Measurements from ENCODE around the gene SLC5A6. TPM values are rescaled to one million over a fixed set of nuclear protein-coding genes. Genes with fewer than 3 reads are reported as not detected.

The SLC5A6 gene
- total RNA-seq, 1 donor from 2014 or later, result 85.7 TPM

DNA sequence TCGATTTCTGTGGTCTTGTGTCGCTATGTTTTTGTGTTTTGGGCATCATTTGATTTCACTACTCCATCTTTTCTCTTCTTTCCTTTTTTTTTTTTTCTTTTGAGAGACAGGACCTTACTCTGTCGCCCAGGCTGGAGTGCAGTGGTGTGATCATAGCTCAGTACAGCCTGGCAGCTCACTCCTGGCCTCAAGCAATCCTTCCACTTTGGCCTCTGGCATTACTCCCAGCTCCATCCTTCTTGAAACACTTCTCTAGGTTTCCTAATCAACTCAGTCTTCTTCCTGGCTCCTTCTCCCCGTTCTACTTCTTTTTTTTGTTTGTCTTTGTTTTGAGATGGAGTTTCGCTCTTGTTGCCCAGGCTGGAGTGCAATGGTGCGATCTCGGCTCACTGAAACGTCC lies 36.7 kb downstream of the SLC5A6 start:
- Histone ChIP-seq H3K4me3 (no peak overlapping the region), H3K4me1 (peaks cover 0 to under 1% of the 10 kb centered on the region in 2 donors), H3K27me3 (no peaks in the 10 kb centered on the region), H3K36me3 (no peaks in the 10 kb centered on the region), H3K9me3 (no peaks in the 10 kb centered on the region), H3K27ac (no peak overlapping the region)
- TF ChIP-seq, protein P1, sequence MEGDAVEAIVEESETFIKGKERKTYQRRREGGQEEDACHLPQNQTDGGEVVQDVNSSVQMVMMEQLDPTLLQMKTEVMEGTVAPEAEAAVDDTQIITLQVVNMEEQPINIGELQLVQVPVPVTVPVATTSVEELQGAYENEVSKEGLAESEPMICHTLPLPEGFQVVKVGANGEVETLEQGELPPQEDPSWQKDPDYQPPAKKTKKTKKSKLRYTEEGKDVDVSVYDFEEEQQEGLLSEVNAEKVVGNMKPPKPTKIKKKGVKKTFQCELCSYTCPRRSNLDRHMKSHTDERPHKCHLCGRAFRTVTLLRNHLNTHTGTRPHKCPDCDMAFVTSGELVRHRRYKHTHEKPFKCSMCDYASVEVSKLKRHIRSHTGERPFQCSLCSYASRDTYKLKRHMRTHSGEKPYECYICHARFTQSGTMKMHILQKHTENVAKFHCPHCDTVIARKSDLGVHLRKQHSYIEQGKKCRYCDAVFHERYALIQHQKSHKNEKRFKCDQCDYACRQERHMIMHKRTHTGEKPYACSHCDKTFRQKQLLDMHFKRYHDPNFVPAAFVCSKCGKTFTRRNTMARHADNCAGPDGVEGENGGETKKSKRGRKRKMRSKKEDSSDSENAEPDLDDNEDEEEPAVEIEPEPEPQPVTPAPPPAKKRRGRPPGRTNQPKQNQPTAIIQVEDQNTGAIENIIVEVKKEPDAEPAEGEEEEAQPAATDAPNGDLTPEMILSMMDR (IDR thresholded peaks at IDR 0.05), result no peak
- no peak for DNase-seq (ENCODE audit: low spot score in 2 of 2)
- intact Hi-C loops (cut with DNase I), result no loop called here

DNA sequence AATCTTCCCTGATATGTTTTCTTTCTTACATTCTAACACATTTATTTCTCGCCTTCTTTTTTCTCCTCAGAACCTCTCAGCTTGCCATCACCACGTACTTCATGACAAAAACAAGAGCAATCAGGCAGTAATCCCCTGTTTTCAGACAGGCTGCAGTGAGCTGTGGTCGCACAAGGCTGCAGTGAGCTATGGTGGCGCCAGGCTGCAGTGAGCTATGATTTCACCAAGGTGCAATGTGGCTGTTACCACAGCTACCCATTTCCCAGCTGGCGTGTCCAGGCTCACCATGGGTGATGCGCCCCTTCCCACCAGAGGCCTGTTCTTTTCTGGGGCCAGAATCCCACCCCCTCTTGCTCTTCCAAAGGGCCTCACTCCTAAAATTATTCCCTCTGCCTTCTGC lies 37.4 kb downstream of the SLC5A6 start:
- TF ChIP-seq, protein P1 (IDR thresholded peaks at IDR 0.05), result no peak
- Histone ChIP-seq H3K9me3 (no peaks in the 10 kb centered on the region), H3K4me3 (no peak overlapping the region), H3K36me3 (no peaks in the 10 kb centered on the region), H3K27ac (no peak overlapping the region), H3K27me3 (no peaks in the 10 kb centered on the region), H3K4me1 (peaks cover 0 to 4% of the 10 kb centered on the region in 2 donors)
- DNase-seq (ENCODE audit: low spot score in 2 of 2), result no peak
- intact Hi-C loops (cut with DNase I), result no loop called here

DNA sequence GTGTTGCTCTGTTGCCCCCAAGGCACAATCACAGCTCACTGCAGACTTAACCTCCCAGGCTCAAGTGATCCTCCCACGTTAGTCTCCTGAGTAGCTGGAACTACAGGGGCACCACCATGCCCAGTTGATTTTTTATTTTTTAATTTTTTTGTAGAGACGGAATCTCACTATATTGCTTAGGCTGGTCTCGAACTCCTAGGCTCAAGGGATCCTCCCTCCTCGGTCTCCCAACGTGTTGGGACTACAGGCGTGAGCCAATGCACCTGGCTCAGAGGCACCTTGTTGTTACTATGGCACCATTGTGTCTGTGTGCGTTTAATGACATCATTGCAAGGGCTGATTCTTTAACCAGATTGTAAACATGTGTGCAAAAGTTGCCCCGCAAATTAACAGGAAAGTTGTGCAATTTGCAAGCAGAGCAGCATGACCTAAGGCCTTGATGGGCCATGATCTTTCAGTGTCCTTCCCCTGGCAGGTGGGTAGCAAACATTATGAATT lies 40.7 kb downstream of the SLC5A6 start:
- Histone ChIP-seq H3K27ac (no peak overlapping the region), H3K9me3 (no peaks in the 10 kb centered on the region), H3K27me3 (no peaks in the 10 kb centered on the region), H3K4me1 (peaks cover 0 to 4% of the 10 kb centered on the region in 2 donors), H3K36me3 (no peaks in the 10 kb centered on the region), H3K4me3 (no peak overlapping the region)
- TF ChIP-seq, protein P1 (IDR thresholded peaks at IDR 0.05), result no peak
- intact Hi-C loops (cut with DNase I), result no loop called here
- no peak for DNase-seq (ENCODE audit: low spot score in 2 of 2)

DNA sequence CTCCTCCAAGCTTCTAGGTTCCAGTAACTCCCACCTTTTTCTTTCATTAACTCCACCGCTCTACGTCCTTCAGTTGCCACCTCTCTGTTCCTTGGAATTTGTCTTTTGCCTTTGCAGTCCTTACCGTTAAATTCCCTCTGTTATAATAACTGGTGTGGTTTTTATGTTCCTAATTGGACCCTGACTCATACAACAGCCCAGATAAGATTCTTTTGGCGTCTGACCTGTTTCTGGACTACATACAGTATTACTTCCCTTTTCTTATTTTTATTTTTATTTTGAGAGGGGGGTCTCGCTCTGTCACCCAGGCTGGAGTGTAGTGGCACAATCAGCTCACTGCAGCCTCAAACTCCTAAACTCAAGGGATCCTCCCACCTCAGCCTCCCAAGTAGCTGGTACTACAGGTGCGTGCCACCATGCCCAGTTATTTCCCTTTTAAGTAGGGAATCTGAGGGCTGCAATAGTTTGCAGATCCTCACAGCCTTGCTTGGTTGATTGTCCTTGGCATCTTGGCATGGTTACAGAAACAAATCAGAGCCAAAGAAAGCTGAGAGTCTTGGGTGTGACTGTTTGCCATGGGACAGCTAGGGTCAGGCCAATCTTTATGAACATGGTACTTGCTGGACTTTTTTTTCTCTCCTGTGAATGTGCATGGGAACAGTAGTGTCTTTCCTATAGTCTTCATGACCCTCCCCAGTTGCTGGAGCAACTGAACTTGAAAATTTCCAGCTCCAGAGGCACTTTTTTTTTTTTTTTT lies 41.3 kb downstream of the SLC5A6 start:
- H3K4me3 ChIP-seq, result no peak overlapping the region
- DNase-seq (ENCODE audit: low spot score in 2 of 2), result no peak
- no peaks in the 10 kb centered on the region for H3K36me3 ChIP-seq
- H3K9me3 ChIP-seq, result no peaks in the 10 kb centered on the region
- H3K27me3 ChIP-seq, result no peaks in the 10 kb centered on the region
- intact Hi-C loops (cut with DNase I), result loop anchor here (1.0 kb wide), 1 partner anchor 21 kb away; no protein-coding TSS in a partner anchor
- TF ChIP-seq, protein P1 (IDR thresholded peaks at IDR 0.05), result no peak
- H3K4me1 ChIP-seq, result peaks cover 0 to 4% of the 10 kb centered on the region in 2 donors
- no peak overlapping the region for H3K27ac ChIP-seq

DNA sequence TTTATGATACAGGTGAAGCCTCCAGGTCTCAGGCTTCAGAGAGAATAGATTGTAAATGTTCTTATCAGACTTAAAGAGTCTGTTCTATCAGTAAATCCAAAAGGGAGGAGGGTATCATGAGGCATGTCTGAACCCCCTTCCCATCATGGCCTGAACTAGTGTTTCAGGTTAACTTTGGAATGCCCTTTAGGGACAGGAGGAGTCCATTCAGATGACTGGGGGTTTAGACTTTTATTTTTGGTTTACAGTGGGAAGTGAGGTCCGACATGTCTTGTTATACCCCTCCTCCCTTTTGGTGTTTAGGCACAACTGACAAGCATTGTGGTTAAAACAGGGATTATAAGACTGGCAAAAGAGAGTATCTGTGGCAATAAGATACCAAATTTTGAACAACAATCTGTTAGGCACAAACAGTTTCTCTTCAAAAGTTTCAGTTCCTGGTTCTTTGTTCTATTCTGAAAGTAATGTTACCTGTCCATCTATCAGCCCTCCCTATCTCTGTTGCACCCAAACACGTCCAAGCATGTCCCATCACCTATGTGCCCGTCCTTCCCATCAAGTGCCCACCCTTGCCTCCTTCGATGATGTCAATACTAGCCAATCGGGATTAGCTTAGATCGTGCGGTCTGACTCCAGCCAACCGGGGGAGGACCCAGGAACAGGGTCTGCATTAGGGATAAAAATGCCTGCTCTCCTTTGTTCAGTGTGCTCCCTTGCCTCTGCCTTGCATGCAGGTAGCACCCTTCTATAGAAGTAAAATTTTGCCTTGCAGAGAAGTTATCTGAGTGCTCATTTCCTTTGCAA lies 46.9 kb downstream of the SLC5A6 start:
- Histone ChIP-seq H3K27me3 (no peaks in the 10 kb centered on the region), H3K36me3 (no peaks in the 10 kb centered on the region), H3K4me3 (no peak overlapping the region), H3K27ac (no peak overlapping the region), H3K9me3 (no peaks in the 10 kb centered on the region), H3K4me1 (peaks cover 0 to 2% of the 10 kb centered on the region in 2 donors)
- intact Hi-C loops (cut with DNase I), result loop anchor here (5.0 kb wide), 1 partner anchor 53 kb away; no protein-coding TSS in a partner anchor
- no peak for DNase-seq (ENCODE audit: low spot score in 2 of 2)
- TF ChIP-seq, protein P1 (IDR thresholded peaks at IDR 0.05), result no peak
